ENCODE data around the gene SLC16A3. TPM values are rescaled to one million over a fixed set of nuclear protein-coding genes. Genes with fewer than 3 reads are reported as not detected.
"Not testable (repeated sequence)": the region's sequence is repeated elsewhere in the genome, so short reads cannot be mapped to it uniquely, and the experiment has no call there.

SLC16A3 gene
- total and polyA plus RNA-seq, 9 of the 15 experiments (the other 6 are each of a cell fraction or from before 2014, with no cell fraction given) = 0.11 to 5.4 (median 1.2) TPM; not detected in 2

DNA sequence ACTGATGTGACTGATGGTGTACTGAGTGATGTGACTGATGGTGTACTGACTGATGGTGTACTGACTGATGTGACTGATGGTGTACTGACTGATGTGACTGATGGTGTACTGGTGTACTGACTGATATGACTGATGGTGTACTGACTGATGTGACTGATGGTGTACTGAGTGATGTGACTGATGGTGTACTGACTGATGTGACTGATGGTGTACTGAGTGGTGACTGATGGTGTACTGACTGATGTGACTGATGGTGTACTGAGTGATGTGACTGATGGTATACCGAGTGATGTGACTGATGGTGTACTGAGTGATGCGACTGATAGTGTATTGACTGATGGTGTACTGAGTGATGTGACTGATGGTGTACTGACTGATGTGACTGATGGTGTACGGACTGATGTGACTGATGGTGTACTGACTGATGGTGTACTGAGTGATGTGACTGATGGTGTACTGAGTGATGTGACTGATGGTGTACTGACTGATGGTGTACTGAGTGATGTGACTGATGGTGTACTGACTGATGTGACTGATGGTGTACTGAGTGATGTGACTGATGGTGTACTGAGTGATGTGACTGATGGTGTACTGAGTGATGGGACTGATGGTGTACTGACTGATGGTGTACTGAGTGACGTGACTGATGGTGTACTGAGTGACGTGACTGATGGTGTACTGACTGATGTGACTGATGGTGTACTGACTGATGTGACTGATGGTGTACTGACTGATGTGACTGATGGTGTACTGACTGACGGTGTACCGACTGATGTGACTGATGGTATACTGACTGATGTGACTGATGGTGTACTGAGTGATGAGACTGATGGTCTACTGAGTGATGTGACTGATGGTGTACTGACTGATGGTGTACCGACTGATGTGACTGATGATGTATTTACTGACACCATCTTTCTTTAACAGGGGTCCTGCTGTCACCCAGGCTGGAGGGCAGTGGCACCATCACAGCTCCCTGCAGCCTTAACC lies 31.4 kb downstream of the SLC16A3 start (continued):
- TF ChIP-seq, protein P1, sequence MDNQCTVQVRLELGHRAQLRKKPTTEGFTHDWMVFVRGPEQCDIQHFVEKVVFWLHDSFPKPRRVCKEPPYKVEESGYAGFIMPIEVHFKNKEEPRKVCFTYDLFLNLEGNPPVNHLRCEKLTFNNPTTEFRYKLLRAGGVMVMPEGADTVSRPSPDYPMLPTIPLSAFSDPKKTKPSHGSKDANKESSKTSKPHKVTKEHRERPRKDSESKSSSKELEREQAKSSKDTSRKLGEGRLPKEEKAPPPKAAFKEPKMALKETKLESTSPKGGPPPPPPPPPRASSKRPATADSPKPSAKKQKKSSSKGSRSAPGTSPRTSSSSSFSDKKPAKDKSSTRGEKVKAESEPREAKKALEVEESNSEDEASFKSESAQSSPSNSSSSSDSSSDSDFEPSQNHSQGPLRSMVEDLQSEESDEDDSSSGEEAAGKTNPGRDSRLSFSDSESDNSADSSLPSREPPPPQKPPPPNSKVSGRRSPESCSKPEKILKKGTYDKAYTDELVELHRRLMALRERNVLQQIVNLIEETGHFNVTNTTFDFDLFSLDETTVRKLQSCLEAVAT (IDR thresholded peaks at IDR 0.05) = peak in 1 of 2 experiments; percentile 37; a peak in 1 of 4 replicates
- TF ChIP-seq, protein P2, sequence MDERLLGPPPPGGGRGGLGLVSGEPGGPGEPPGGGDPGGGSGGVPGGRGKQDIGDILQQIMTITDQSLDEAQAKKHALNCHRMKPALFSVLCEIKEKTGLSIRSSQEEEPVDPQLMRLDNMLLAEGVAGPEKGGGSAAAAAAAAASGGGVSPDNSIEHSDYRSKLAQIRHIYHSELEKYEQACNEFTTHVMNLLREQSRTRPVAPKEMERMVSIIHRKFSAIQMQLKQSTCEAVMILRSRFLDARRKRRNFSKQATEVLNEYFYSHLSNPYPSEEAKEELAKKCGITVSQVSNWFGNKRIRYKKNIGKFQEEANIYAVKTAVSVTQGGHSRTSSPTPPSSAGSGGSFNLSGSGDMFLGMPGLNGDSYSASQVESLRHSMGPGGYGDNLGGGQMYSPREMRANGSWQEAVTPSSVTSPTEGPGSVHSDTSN (CRISPR knock-in tag; IDR thresholded peaks at IDR 0.05; ENCODE audit: low read depth) = not testable (repeated sequence)
- TF ChIP-seq, protein P2 (tag; conservative IDR thresholded peaks at IDR 0.05; ENCODE audit: low read depth) = peak; percentile 94

DNA sequence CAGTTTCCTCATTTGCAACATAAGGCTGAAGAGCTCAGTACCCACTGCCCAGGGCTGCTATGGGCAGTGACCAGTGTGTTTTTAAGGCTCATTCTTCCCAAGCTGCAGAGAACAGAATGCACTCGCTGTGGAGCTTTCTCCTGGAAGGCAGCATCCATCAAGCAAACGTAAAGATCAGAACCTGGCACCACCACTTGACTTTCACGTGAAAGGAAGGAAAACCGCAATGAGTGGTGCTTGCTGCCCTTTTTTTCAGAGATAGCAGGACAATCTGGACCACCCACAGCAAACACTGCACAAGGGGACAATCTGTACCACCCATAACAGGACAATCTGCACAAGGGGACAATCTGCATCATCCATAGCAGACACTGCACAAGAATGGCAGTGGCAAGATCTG lies 33.5 kb downstream of the SLC16A3 start:
- no peaks in the 10 kb centered on the region for H3K9me1 ChIP-seq (ENCODE audit: control insufficient read depth, insufficient read depth, low read length)
- H3K9ac ChIP-seq (ENCODE audit: insufficient read depth in 1 of 2, low read depth in 2 of 2, low read length in 2 of 2) = no peak overlapping the region
- intact Hi-C loops (cut with micrococcal nuclease) (no loop called here), in situ Hi-C loops (cut with MboI) (no loop called here)
- no peaks in the 10 kb centered on the region for H3K27me3 ChIP-seq (ENCODE audit: control insufficient read depth in 2 of 2, insufficient read depth in 2 of 2, low read length in 2 of 2)
- H3K4me3 ChIP-seq = no peak overlapping the region
- H3K4me2 ChIP-seq (ENCODE audit: insufficient read depth, low read length) = no peak overlapping the region
- H3K79me2 ChIP-seq (ENCODE audit: control insufficient read depth, insufficient read depth, low read length) = peaks cover 94% of the 10 kb centered on the region
- TF ChIP-seq POLR2AphosphoS5 (IDR thresholded peaks at IDR 0.05; ENCODE audit: control insufficient read depth, insufficient read depth, low read depth, low read length) (0 out of 2 replicates have a peak, but pooled peaks have one; percentile 2), U2AF1 (optimal IDR thresholded peaks at IDR 0.05; ENCODE audit: low read depth, low read length) (no peak), ZNF175 (CRISPR knock-in tag; IDR thresholded peaks at IDR 0.05; ENCODE audit: low read depth) (no peak)
- DNase-seq (ENCODE audit: extremely low read depth in 1 of 4, low spot score in 3 of 4) (no peak), FAIRE-seq (no peak), ATAC-seq (no peak)
- 98% methylated on average over 4 of the region's 4 CpGs for WGBS (ENCODE audit: insufficient coverage, low coverage, missing lambda C conversion rate)
- H3K9me3 ChIP-seq (replicated peaks; ENCODE audit: control insufficient read depth, insufficient read depth, low read depth, low read length) = no peaks in the 10 kb centered on the region; the same call in 1 of the 2 replicates
- H2AFZ ChIP-seq (ENCODE audit: low read depth, low read length) = no peak overlapping the region
- H4K20me1 ChIP-seq (replicated peaks; ENCODE audit: control insufficient read depth, insufficient read depth, low read length) = peaks cover 19% of the 10 kb centered on the region
- no peak overlapping the region for H3K27ac ChIP-seq (ENCODE audit: extremely low read depth, low read depth, low read length)
- ChIA-PET POLR2A (interaction anchor here (0.6 to 2.1 kb wide), 5 partner anchors 9 to 232 kb away, joined by 3 to 9 read pairs (median 4); no protein-coding TSS in a partner anchor), CTCF (ENCODE audit: low intra/inter-chr PET ratio) (no interaction called here)
- no TSS peak for BruUV-seq (replicated peaks)
- peaks cover 97% of the 10 kb centered on the region for H3K36me3 ChIP-seq (ENCODE audit: control insufficient read depth, insufficient read depth, low read length)
- H3K4me1 ChIP-seq (replicated peaks in 1 of 2; ENCODE audit: control insufficient read depth in 2 of 2, insufficient read depth in 2 of 2, low read length in 2 of 2) = peaks cover 5 to 11% of the 10 kb centered on the region in 2 experiments
